ENCODE measurements around the gene KRT5. TPM values are rescaled to one million over a fixed set of nuclear protein-coding genes. Genes with fewer than 3 reads are reported as not detected.

KRT5 gene
- total and polyA plus RNA-seq, 2 of the 13 experiments (the other 11 are each of a cell fraction or from before 2014, with no cell fraction given), result 0.08 TPM; not detected in 1

DNA sequence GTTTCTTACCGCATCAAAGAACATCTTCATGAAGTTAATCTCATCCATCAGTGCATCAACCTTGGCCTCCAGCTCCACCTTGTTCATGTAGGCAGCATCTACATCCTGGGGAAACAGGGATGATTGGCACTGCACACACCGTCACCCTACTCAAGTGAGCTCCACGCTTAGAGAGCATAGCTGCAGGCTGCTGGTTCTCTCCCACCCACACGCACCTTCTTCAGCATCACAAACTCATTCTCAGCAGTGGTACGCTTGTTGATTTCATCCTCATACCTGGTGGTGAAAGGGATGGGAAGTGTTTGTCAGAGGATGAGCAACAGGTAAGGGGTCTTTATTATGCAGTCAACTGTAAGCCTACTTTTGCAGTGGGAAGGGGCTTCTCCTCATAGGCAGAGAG, 2.3 kb downstream of the KRT5 start:
- FAIRE-seq, result no peak
- Histone ChIP-seq H3K36me3 (replicated peaks in 1 of 2; ENCODE audit: control insufficient read depth in 1 of 2, insufficient read depth in 2 of 2, low read length in 2 of 2) (no peaks in the 10 kb centered on the region), H3K9me3 (ENCODE audit: low read length) (no peaks in the 10 kb centered on the region), H3K79me2 (ENCODE audit: insufficient read depth, low read length) (no peaks in the 10 kb centered on the region), H3K9ac (ENCODE audit: insufficient read depth, low read depth, low read length) (no peak overlapping the region), H3K4me3 (replicated peaks in 1 of 3; ENCODE audit: insufficient read depth in 1 of 3, low read depth in 2 of 3, low read length in 3 of 3) (no peak overlapping the region), H3K27ac (ENCODE audit: extremely low read length, insufficient read depth, low read length) (no peak overlapping the region), H3K27me3 (ENCODE audit: control insufficient read depth in 1 of 2, insufficient read depth in 2 of 2, low read length in 2 of 2) (peaks cover 2 to 5% of the 10 kb centered on the region in 2 experiments; a peak in 3 of 5 replicates), H3K4me1 (ENCODE audit: insufficient read depth, low read length) (no peaks in the 10 kb centered on the region), H3K4me2 (ENCODE audit: low read depth, low read length) (no peak overlapping the region), H4K20me1 (ENCODE audit: insufficient read depth, low read length) (no peaks in the 10 kb centered on the region), H2AFZ (ENCODE audit: low read length) (no peak overlapping the region)
- no peak for ATAC-seq
- in situ Hi-C loops (cut with HindIII; ENCODE audit: extremely low pct_ligation_motif_present, low pct_unique_long_range_greater_than_20kb), result no loop called here
- ChIA-PET POLR2A (no interaction called here), CTCF (ENCODE audit: low intra/inter-chr PET ratio, low total read pairs) (no interaction called here)
- no TSS peak for BruUV-seq (replicated peaks)
- no peak for DNase-seq (ENCODE audit: low spot score)
- TF ChIP-seq BRCA1 (CRISPR knock-in tag; IDR thresholded peaks at IDR 0.05) (no peak), ZNF616 (CRISPR knock-in tag; IDR thresholded peaks at IDR 0.05; ENCODE audit: low read depth) (no peak), TEAD2 (CRISPR knock-in tag; IDR thresholded peaks at IDR 0.05) (no peak), ZNF256 (CRISPR knock-in tag; conservative IDR thresholded peaks at IDR 0.05) (no peak), ISL2 (CRISPR knock-in tag; IDR thresholded peaks at IDR 0.05) (no peak), ZNF792 (CRISPR knock-in tag; IDR thresholded peaks at IDR 0.05) (no peak), ZSCAN29 (CRISPR knock-in tag; conservative IDR thresholded peaks at IDR 0.05) (no peak), ZNF75D (CRISPR knock-in tag; IDR thresholded peaks at IDR 0.05; ENCODE audit: borderline replicate concordance) (no peak), ZNF234 (CRISPR knock-in tag; conservative IDR thresholded peaks at IDR 0.05) (no peak), ZNF337 (CRISPR knock-in tag; IDR thresholded peaks at IDR 0.05; ENCODE audit: borderline replicate concordance, low read depth) (no peak)
- TF ChIP-seq, protein P1, sequence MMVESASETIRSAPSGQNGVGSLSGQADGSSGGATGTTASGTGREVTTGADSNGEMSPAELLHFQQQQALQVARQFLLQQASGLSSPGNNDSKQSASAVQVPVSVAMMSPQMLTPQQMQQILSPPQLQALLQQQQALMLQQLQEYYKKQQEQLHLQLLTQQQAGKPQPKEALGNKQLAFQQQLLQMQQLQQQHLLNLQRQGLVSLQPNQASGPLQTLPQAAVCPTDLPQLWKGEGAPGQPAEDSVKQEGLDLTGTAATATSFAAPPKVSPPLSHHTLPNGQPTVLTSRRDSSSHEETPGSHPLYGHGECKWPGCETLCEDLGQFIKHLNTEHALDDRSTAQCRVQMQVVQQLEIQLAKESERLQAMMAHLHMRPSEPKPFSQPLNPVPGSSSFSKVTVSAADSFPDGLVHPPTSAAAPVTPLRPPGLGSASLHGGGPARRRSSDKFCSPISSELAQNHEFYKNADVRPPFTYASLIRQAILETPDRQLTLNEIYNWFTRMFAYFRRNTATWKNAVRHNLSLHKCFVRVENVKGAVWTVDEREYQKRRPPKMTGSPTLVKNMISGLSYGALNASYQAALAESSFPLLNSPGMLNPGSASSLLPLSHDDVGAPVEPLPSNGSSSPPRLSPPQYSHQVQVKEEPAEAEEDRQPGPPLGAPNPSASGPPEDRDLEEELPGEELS (CRISPR knock-in tag; IDR thresholded peaks at IDR 0.05), result no peak
- TF ChIP-seq, protein P2, sequence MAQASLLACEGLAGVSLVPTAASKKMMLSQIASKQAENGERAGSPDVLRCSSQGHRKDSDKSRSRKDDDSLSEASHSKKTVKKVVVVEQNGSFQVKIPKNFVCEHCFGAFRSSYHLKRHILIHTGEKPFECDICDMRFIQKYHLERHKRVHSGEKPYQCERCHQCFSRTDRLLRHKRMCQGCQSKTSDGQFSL (CRISPR knock-in tag; IDR thresholded peaks at IDR 0.05), result no peak
- intact Hi-C loops (cut with micrococcal nuclease; ENCODE audit: unreplicated experiment), result no loop called here
- 20% methylated on average over 5 of the region's 5 CpGs for WGBS (ENCODE audit: low lambda C conversion rate)
